Activated CD4-positive, alpha-beta memory T cell treated with anti-CD3 and anti-CD28 coated beads for 36 hours (primary cell): ENCODE results near the gene ZNF227. TPM values are rescaled to one million over a fixed set of nuclear protein-coding genes. Genes with fewer than 3 reads are reported as not detected.
"Not testable (repeated sequence)": the region's sequence is repeated elsewhere in the genome, so short reads cannot be mapped to it uniquely, and the experiment has no call there.

ENCODE experiments used
- CTCF ChIA-PET: fragments of 350-600 bp; sonication (Branson Sonifier 250); formaldehyde crosslinking; loops from one replicate; lab custom pipeline; 2021; ENCODE audit warnings: antibody characterized with exemption, inconsistent platforms; lab: Charles Lee
- POLR2A ChIA-PET: fragments of 350-600 bp; sonication (Branson Sonifier 250); formaldehyde crosslinking; loops from one replicate; lab custom pipeline; 2021; ENCODE audit warnings: antibody characterized with exemption; lab: Charles Lee
- DNase-seq: peaks from one replicate; pipeline ENCODE4 v3.0.0-alpha.2; 2020
- H3K27ac Mint-ChIP-seq: one replicate; pipeline ENCODE4 v1.8.0; 2021; ENCODE audit warnings: mixed read lengths
- H3K27me3 Mint-ChIP-seq: one replicate; pipeline ENCODE4 v1.8.0; 2021; ENCODE audit warnings: mixed read lengths
- H3K36me3 Mint-ChIP-seq: one replicate; pipeline ENCODE4 v1.8.0; 2021; ENCODE audit warnings: mixed read lengths
- H3K4me1 Mint-ChIP-seq: one replicate; pipeline ENCODE4 v1.8.0; 2021; ENCODE audit warnings: low read depth, mixed read lengths
- H3K4me3 Mint-ChIP-seq: one replicate; pipeline ENCODE4 v1.8.0; 2021; ENCODE audit warnings: mild to moderate bottlenecking, mixed read lengths
- H3K9me3 Mint-ChIP-seq: one replicate; pipeline ENCODE4 v1.8.0; 2021; ENCODE audit warnings: mixed read lengths
- intact Hi-C: fragments of 100-400 bp; cut with micrococcal nuclease; formaldehyde crosslinking; loops from one replicate; pipeline ENCODE4 v1.15.1; 2023
- total RNA-seq, 2 experiments: library from RNA; stranded (reverse); gene quantifications; one replicate each; pipeline ENCODE4 v1.2.3, GENCODE V29; 2021

The ZNF227 gene
- total RNA-seq, 2 experiments from 2014 or later, result 13.5 TPM

GRCh38 chr19:44202974-44203373 lies 9.4 kb upstream of the ZNF227 start:
- peaks cover 6% of the 10 kb centered on the region for H3K27me3 Mint-ChIP-seq
- H3K4me3 Mint-ChIP-seq, result no peak overlapping the region
- ChIA-PET POLR2A (no interaction called here), CTCF (no interaction called here)
- DNase-seq, result no peak
- intact Hi-C loops, result no loop called here
- peaks cover 7% of the 10 kb centered on the region for H3K4me1 Mint-ChIP-seq
- peaks cover 23% of the 10 kb centered on the region for H3K36me3 Mint-ChIP-seq
- H3K27ac Mint-ChIP-seq, result no peak overlapping the region
- peaks cover 30% of the 10 kb centered on the region for H3K9me3 Mint-ChIP-seq

- Mint-ChIP-seq H3K9me3 (peaks cover 30% of the 10 kb centered on the region), H3K36me3 (peaks cover 23% of the 10 kb centered on the region)
- CTCF ChIA-PET, H3K4me3 Mint-ChIP-seq, DNase-seq, H3K27ac Mint-ChIP-seq, H3K27me3 Mint-ChIP-seq, H3K4me1 Mint-ChIP-seq, intact Hi-C loops, POLR2A ChIA-PET: not testable (repeated sequence)
Measured at GRCh38 chr19:44203877-44204276, 8.5 kb upstream of the ZNF227 start.

- no peak overlapping the region for H3K4me3 Mint-ChIP-seq
- intact Hi-C loops, result no loop called here
- no peak overlapping the region for H3K27ac Mint-ChIP-seq
- POLR2A ChIA-PET, result no interaction called here
- peaks cover 7% of the 10 kb centered on the region for H3K4me1 Mint-ChIP-seq
- CTCF ChIA-PET, result no interaction called here
- peaks cover 6% of the 10 kb centered on the region for H3K27me3 Mint-ChIP-seq
- H3K9me3 Mint-ChIP-seq, result peaks cover 26% of the 10 kb centered on the region
- DNase-seq, result no peak
- H3K36me3 Mint-ChIP-seq, result peaks cover 21% of the 10 kb centered on the region
Measured at GRCh38 chr19:44204772-44205171, 7.6 kb upstream of the ZNF227 start.

GRCh38 chr19:44207126-44207803 lies 5.1 kb upstream of the ZNF227 start:
- H3K4me1 Mint-ChIP-seq, result peaks cover 7% of the 10 kb centered on the region
- H3K27ac Mint-ChIP-seq, result peak overlapping the region; percentile 79
- H3K9me3 Mint-ChIP-seq, result peaks cover 22% of the 10 kb centered on the region
- DNase-seq, result peak; percentile 84
- H3K27me3 Mint-ChIP-seq, result peaks cover 6% of the 10 kb centered on the region
- CTCF ChIA-PET, result interaction anchor here (1.0 kb wide), 1 partner anchor 43 kb away, joined by 4 read pairs; the partner anchor contains the start of gene ZNF226
- intact Hi-C loops, result loop anchor here (2.0 kb wide), 1 partner anchor 182 kb away; the partner anchor contains the start of gene ZNF222
- H3K4me3 Mint-ChIP-seq, result peak overlapping the region; percentile 82
- H3K36me3 Mint-ChIP-seq, result peaks cover 17% of the 10 kb centered on the region
- POLR2A ChIA-PET, result no interaction called here

GRCh38 chr19:44212866-44213346 lies 574 bp downstream of the ZNF227 start:
- H3K4me1 Mint-ChIP-seq, result peaks cover 21% of the 10 kb centered on the region
- H3K9me3 Mint-ChIP-seq, result peaks cover 13% of the 10 kb centered on the region
- H3K36me3 Mint-ChIP-seq, result peaks cover 37% of the 10 kb centered on the region
- intact Hi-C loops, result loop anchor here (1.0 to 5.0 kb wide), 7 partner anchors 48 to 289 kb away; partner anchors contain the start of genes ZNF180, ZNF225, ZNF226 and ZNF230
- peak; percentile 17 for DNase-seq
- ChIA-PET CTCF (interaction anchor here (0.7 kb wide), 1 partner anchor 436 kb away, joined by 3 read pairs; no protein-coding TSS in a partner anchor), POLR2A (interaction anchor here (0.7 to 1.0 kb wide), 2 partner anchors 57 to 92 kb away, joined by 3 to 5 read pairs; partner anchors contain the start of gene ZNF235)
- peak overlapping the region; percentile 91 for H3K4me3 Mint-ChIP-seq
- H3K27ac Mint-ChIP-seq, result peak overlapping the region; percentile 88
- H3K27me3 Mint-ChIP-seq, result no peaks in the 10 kb centered on the region

- intact Hi-C loops, H3K27me3 Mint-ChIP-seq, H3K4me3 Mint-ChIP-seq, DNase-seq, H3K27ac Mint-ChIP-seq, CTCF ChIA-PET, POLR2A ChIA-PET: not testable (repeated sequence)
- Mint-ChIP-seq H3K4me1 (peaks cover 10% of the 10 kb centered on the region), H3K36me3 (peaks cover 71% of the 10 kb centered on the region), H3K9me3 (peaks cover 34% of the 10 kb centered on the region)
Measured at GRCh38 chr19:44219926-44220325, 7.6 kb downstream of the ZNF227 start.

- DNase-seq, intact Hi-C loops, CTCF ChIA-PET, H3K4me1 Mint-ChIP-seq, H3K27ac Mint-ChIP-seq, H3K4me3 Mint-ChIP-seq, H3K27me3 Mint-ChIP-seq, POLR2A ChIA-PET: not testable (repeated sequence)
- H3K9me3 Mint-ChIP-seq, result peaks cover 38% of the 10 kb centered on the region
- H3K36me3 Mint-ChIP-seq, result peaks cover 72% of the 10 kb centered on the region
Measured at GRCh38 chr19:44220761-44221160, 8.4 kb downstream of the ZNF227 start.

- DNase-seq, CTCF ChIA-PET, intact Hi-C loops, H3K27me3 Mint-ChIP-seq, H3K4me3 Mint-ChIP-seq, H3K4me1 Mint-ChIP-seq, POLR2A ChIA-PET, H3K27ac Mint-ChIP-seq: not testable (repeated sequence)
- H3K9me3 Mint-ChIP-seq, result peaks cover 39% of the 10 kb centered on the region
- H3K36me3 Mint-ChIP-seq, result peaks cover 74% of the 10 kb centered on the region
Measured at GRCh38 chr19:44221291-44221690, 9.0 kb downstream of the ZNF227 start.

- ChIA-PET POLR2A (no interaction called here), CTCF (no interaction called here)
- H3K9me3 Mint-ChIP-seq, result peaks cover 59% of the 10 kb centered on the region
- peaks cover 88% of the 10 kb centered on the region for H3K36me3 Mint-ChIP-seq
- H3K27me3 Mint-ChIP-seq, result no peaks in the 10 kb centered on the region
- no peak overlapping the region for H3K4me3 Mint-ChIP-seq
- intact Hi-C loops, result no loop called here
- H3K27ac Mint-ChIP-seq, result no peak overlapping the region
- H3K4me1 Mint-ChIP-seq, result peaks cover 2% of the 10 kb centered on the region
- no peak for DNase-seq
Measured at GRCh38 chr19:44228318-44228717, 16.0 kb downstream of the ZNF227 start.

GRCh38 chr19:44232867-44233266 lies 20.5 kb downstream of the ZNF227 start:
- H3K27me3 Mint-ChIP-seq, result no peaks in the 10 kb centered on the region
- peaks cover 2% of the 10 kb centered on the region for H3K4me1 Mint-ChIP-seq
- intact Hi-C loops, result no loop called here
- no peak overlapping the region for H3K27ac Mint-ChIP-seq
- POLR2A ChIA-PET, result no interaction called here
- CTCF ChIA-PET, result no interaction called here
- DNase-seq, result no peak
- peaks cover 72% of the 10 kb centered on the region for H3K9me3 Mint-ChIP-seq
- H3K4me3 Mint-ChIP-seq, result no peak overlapping the region
- H3K36me3 Mint-ChIP-seq, result peaks cover 90% of the 10 kb centered on the region

GRCh38 chr19:44236384-44236783 lies 24.1 kb downstream of the ZNF227 start:
- no peaks in the 10 kb centered on the region for H3K27me3 Mint-ChIP-seq
- CTCF ChIA-PET, result no interaction called here
- H3K9me3 Mint-ChIP-seq, result peaks cover 80% of the 10 kb centered on the region
- DNase-seq, result no peak
- intact Hi-C loops, result no loop called here
- H3K4me1 Mint-ChIP-seq, result no peaks in the 10 kb centered on the region
- H3K27ac Mint-ChIP-seq, result no peak overlapping the region
- POLR2A ChIA-PET, result no interaction called here
- peaks cover 66% of the 10 kb centered on the region for H3K36me3 Mint-ChIP-seq
- no peak overlapping the region for H3K4me3 Mint-ChIP-seq

GRCh38 chr19:44252332-44252731 lies 40.0 kb downstream of the ZNF227 start:
- peaks cover 65% of the 10 kb centered on the region for H3K36me3 Mint-ChIP-seq
- not testable (repeated sequence) for H3K27ac Mint-ChIP-seq

More at GRCh38 chr19:44252332-44252731, 40.0 kb downstream of the ZNF227 start:
- POLR2A ChIA-PET, CTCF ChIA-PET, intact Hi-C loops, H3K4me1 Mint-ChIP-seq, H3K27me3 Mint-ChIP-seq, H3K4me3 Mint-ChIP-seq, DNase-seq: not testable (repeated sequence)
- H3K9me3 Mint-ChIP-seq, result peaks cover 94% of the 10 kb centered on the region
